HEK293 (cell line): ENCODE data around the gene CHCHD6.

Experiments used
- CTCF ChIA-PET: fragments of 350-600 bp; formaldehyde crosslinking; extraction: SDS; loops from one replicate; lab custom pipeline; 2021; ENCODE audit warnings: antibody characterized with exemption; lab: Yijun Ruan, JAX
- POLR2A ChIA-PET: fragments of 300-600 bp; formaldehyde crosslinking; extraction: SDS; loops from one replicate; lab custom pipeline; 2020; ENCODE audit warnings: antibody characterized with exemption, inconsistent platforms; lab: Yijun Ruan, JAX
- H3K27ac ChIP-seq: fragments of 200-500 bp; sonication (Bioruptor generic); 2 replicates; pipeline ENCODE4 v1.5.1; 2014; ENCODE audit warnings: low read depth, low read length, control low read depth, inconsistent platforms; ENCODE audit errors: extremely low read depth
- H3K36me3 ChIP-seq, 2 experiments: fragments of 200-500 bp in 1 of 2; sonication (Bioruptor generic) in 1 of 2; 1 replicate in 1 of 2; 2 replicates in 1 of 2; pipeline ENCODE4 v1.5.1; 2014 to 2017; ENCODE audit warnings: inconsistent platforms in 2 of 2, low read length in 2 of 2; ENCODE audit not compliant: control insufficient read depth in 2 of 2, insufficient read depth in 1 of 2
- H3K4me1 ChIP-seq: fragments of 200-500 bp; sonication (Bioruptor generic); 2 replicates; pipeline ENCODE4 v1.5.1; 2014; ENCODE audit warnings: mild to moderate bottlenecking, low read length, inconsistent platforms; ENCODE audit not compliant: control insufficient read depth, insufficient read depth
- H3K4me3 ChIP-seq: 2 replicates; pipeline ENCODE4 v1.5.1; 2011; ENCODE audit warnings: low read depth, mild to moderate bottlenecking, control low read depth, low read length, moderate library complexity
- H3K9me3 ChIP-seq: fragments of 200-500 bp; sonication (Bioruptor generic); 2 replicates; pipeline ENCODE4 v1.5.1; 2014; ENCODE audit warnings: low read depth, low read length, inconsistent platforms; ENCODE audit not compliant: control insufficient read depth, insufficient read depth
- IKZF3 ChIP-seq: fragments of 450-650 bp; IDR thresholded peaks from 2 replicates; pipeline ENCODE4 v1.5.0; 2018; ENCODE audit warnings: missing biosample characterization, mild to moderate bottlenecking, missing genetic modification characterization, moderate library complexity
- SETDB1 ChIP-seq: IDR thresholded peaks from one replicate; pipeline ENCODE4 v1.6.1; 2017; ENCODE audit warnings: mild to moderate bottlenecking, low read length, moderate library complexity, mixed read lengths; ENCODE audit not compliant: insufficient read length
- YY2 ChIP-seq: fragments of 450-650 bp; formaldehyde crosslinking; IDR thresholded peaks from 2 replicates; pipeline ENCODE4 v1.5.1; 2016; ENCODE audit warnings: missing biosample characterization, missing genetic modification characterization
- ZBTB20 ChIP-seq: fragments of 450-650 bp; formaldehyde crosslinking; IDR thresholded peaks from 2 replicates; pipeline ENCODE4 v1.5.1; 2016; ENCODE audit warnings: missing biosample characterization, missing genetic modification characterization
- ZIC2 ChIP-seq: fragments of 450-650 bp; formaldehyde crosslinking; IDR thresholded peaks from 2 replicates; pipeline ENCODE4 v1.5.1; 2016; ENCODE audit warnings: missing biosample characterization, missing genetic modification characterization
- ZNF10 ChIP-seq: fragments of 450-650 bp; formaldehyde crosslinking; IDR thresholded peaks from 2 replicates; pipeline ENCODE4 v1.5.1; 2017; ENCODE audit warnings: missing biosample characterization, missing genetic modification characterization
- ZNF112 ChIP-seq: fragments of 450-650 bp; formaldehyde crosslinking; IDR thresholded peaks from 2 replicates; pipeline ENCODE4 v1.5.0; 2017; ENCODE audit warnings: missing biosample characterization, missing genetic modification characterization
- ZNF133 ChIP-seq: fragments of 450-650 bp; formaldehyde crosslinking; IDR thresholded peaks from 2 replicates; pipeline ENCODE4 v1.5.1; 2016; ENCODE audit warnings: missing biosample characterization, missing genetic modification characterization
- ZNF146 ChIP-seq: fragments of 450-650 bp; formaldehyde crosslinking; IDR thresholded peaks from 2 replicates; pipeline ENCODE4 v1.5.1; 2016; ENCODE audit warnings: missing biosample characterization, missing genetic modification characterization
- ZNF157 ChIP-seq: fragments of 450-650 bp; formaldehyde crosslinking; IDR thresholded peaks from 2 replicates; pipeline ENCODE4 v1.5.1; 2016; ENCODE audit warnings: missing biosample characterization, missing genetic modification characterization
- ZNF202 ChIP-seq: fragments of 450-650 bp; formaldehyde crosslinking; IDR thresholded peaks from 2 replicates; pipeline ENCODE4 v1.5.1; 2016; ENCODE audit warnings: missing biosample characterization, missing genetic modification characterization, borderline replicate concordance
- ZNF211 ChIP-seq: fragments of 450-650 bp; formaldehyde crosslinking; IDR thresholded peaks from 2 replicates; pipeline ENCODE4 v1.5.1; 2016; ENCODE audit warnings: low read depth, missing biosample characterization, missing genetic modification characterization
- ZNF248 ChIP-seq: fragments of 450-650 bp; formaldehyde crosslinking; IDR thresholded peaks from 2 replicates; pipeline ENCODE4 v1.5.1; 2017; ENCODE audit warnings: missing biosample characterization, missing genetic modification characterization
- ZNF350 ChIP-seq: fragments of 450-650 bp; formaldehyde crosslinking; IDR thresholded peaks from 2 replicates; pipeline ENCODE4 v1.5.0; 2017; ENCODE audit warnings: missing biosample characterization, mild to moderate bottlenecking, missing genetic modification characterization
- ZNF433 ChIP-seq: fragments of 450-650 bp; formaldehyde crosslinking; IDR thresholded peaks from 2 replicates; pipeline ENCODE4 v1.5.1; 2016; ENCODE audit warnings: missing biosample characterization, missing genetic modification characterization, low read depth
- ZNF501 ChIP-seq: fragments of 450-650 bp; formaldehyde crosslinking; IDR thresholded peaks from 2 replicates; pipeline ENCODE4 v1.5.1; 2016; ENCODE audit warnings: missing biosample characterization, missing genetic modification characterization
- ZNF529 ChIP-seq: fragments of 450-650 bp; formaldehyde crosslinking; IDR thresholded peaks from 2 replicates; pipeline ENCODE4 v1.5.1; 2017; ENCODE audit warnings: missing genetic modification characterization, missing biosample characterization; ENCODE audit not compliant: insufficient replicate concordance
- ZNF548 ChIP-seq: fragments of 450-650 bp; formaldehyde crosslinking; IDR thresholded peaks from 2 replicates; pipeline ENCODE4 v1.5.1; 2016; ENCODE audit warnings: missing biosample characterization, missing genetic modification characterization
- TF ChIP-seq, protein P1 (sequence below): fragments of 450-650 bp; formaldehyde crosslinking; IDR thresholded peaks from 2 replicates; pipeline ENCODE4 v1.5.1; 2017; ENCODE audit warnings: missing biosample characterization, missing genetic modification characterization
- TF ChIP-seq, protein P2 (sequence below): fragments of 450-650 bp; formaldehyde crosslinking; IDR thresholded peaks from 2 replicates; pipeline ENCODE4 v1.5.1; 2017; ENCODE audit warnings: missing biosample characterization, missing genetic modification characterization
- TF ChIP-seq, protein P3 (sequence below): fragments of 450-650 bp; formaldehyde crosslinking; IDR thresholded peaks from 2 replicates; pipeline ENCODE4 v1.5.1; 2016; ENCODE audit warnings: missing biosample characterization, missing genetic modification characterization, low read depth
- TF ChIP-seq, protein P4 (sequence below): fragments of 450-650 bp; formaldehyde crosslinking; IDR thresholded peaks from 2 replicates; pipeline ENCODE4 v1.5.1; 2016; ENCODE audit warnings: missing biosample characterization, missing genetic modification characterization
- TF ChIP-seq, protein P5 (sequence below): sonication (generic); formaldehyde crosslinking; IDR thresholded peaks from 2 replicates; pipeline ENCODE4 v1.8.1; 2022; ENCODE audit warnings: mild to moderate bottlenecking, moderate library complexity, missing genetic modification reagents
- TF ChIP-seq, protein P6 (sequence below): fragments of 450-650 bp; formaldehyde crosslinking; IDR thresholded peaks from 2 replicates; pipeline ENCODE4 v1.5.1; 2016; ENCODE audit warnings: missing biosample characterization, missing genetic modification characterization
- TF ChIP-seq, protein P7 (sequence below): fragments of 450-650 bp; IDR thresholded peaks from 2 replicates; pipeline ENCODE4 v1.5.1; 2018; ENCODE audit warnings: missing biosample characterization, missing genetic modification characterization
- TF ChIP-seq, protein P8 (sequence below): fragments of 450-650 bp; formaldehyde crosslinking; IDR thresholded peaks from 2 replicates; pipeline ENCODE4 v1.5.1; 2016; ENCODE audit warnings: missing biosample characterization, missing genetic modification characterization

CHCHD6 gene, protein sequence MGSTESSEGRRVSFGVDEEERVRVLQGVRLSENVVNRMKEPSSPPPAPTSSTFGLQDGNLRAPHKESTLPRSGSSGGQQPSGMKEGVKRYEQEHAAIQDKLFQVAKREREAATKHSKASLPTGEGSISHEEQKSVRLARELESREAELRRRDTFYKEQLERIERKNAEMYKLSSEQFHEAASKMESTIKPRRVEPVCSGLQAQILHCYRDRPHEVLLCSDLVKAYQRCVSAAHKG

DNA sequence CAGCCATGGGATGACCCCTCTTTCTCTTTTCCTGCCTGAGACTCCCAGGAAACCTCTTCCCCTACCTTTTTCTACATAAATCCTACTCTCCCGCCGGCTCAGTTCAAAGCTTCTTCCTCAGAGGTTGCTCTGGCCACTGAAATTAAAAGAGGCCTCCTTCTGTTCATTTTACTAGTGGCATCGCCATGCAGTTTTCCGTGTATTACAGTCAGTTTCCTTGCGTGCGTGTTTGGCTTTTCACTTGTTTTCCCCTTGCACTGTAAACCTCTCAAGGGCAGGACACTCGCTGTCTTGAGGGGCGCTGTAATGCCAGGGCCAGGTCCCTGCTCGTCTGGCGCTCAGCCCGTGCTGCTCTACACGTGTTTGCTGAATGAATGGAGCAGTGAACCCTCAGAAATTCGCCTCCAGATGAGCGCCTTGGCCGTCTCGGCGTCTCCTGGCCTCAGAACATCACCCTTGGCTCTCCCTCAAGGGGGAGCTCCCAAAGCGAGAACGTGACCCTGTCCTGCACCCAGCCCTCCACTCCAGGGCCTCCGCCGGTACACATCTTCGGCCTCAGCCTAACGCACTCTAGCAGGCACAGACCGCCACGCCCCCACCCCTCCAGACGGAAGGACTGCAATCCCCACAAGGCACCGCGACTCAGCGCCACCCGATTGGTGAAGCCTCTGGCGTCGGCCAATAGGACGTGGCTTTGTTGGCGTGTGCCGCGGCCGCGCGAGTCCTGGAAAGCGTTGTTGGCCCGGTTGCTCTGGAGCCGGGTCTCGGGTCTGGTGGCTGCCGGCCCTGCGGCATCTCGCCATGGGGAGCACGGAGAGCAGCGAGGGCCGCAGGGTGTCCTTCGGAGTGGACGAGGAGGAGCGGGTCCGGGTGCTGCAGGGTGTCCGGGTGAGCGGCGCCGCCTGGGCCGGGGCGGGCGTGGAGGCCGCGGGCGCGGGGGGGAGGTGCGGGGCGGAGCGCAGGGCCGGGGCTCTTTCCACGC is at the start of gene CHCHD6:
TSS of gene CHCHD6 (plus strand) at position 729 of the 982 bp plus-strand sequence. CDS start at position 802, 73 bp downstream.
- Histone ChIP-seq H3K27ac (no peak within 1 kb of the TSS; the same call in 1 of the 2 replicates), H3K36me3 (peaks cover 0 to 11% of the 10 kb centered on the region in 2 experiments; a peak in 1 of 3 replicates), H3K9me3 (no peaks in the 10 kb centered on the region), H3K4me1 (no peaks in the 10 kb centered on the region; the same call in 1 of the 2 replicates), H3K4me3 (peak within 1 kb of the TSS; percentile 92)
- CTCF ChIA-PET, result interaction anchor here (0.7 to 1.2 kb wide), 3 partner anchors 10 to 559 kb away, joined by 3 to 4 read pairs (median 3); no protein-coding TSS in a partner anchor
- POLR2A ChIA-PET, result no interaction called here
- TF ChIP-seq SETDB1 (no peak), ZNF211 (tag by site-specific recombination) (no peak), ZBTB20 (peak; percentile 90), YY2 (tag by site-specific recombination) (no peak), ZNF202 (tag by site-specific recombination) (no peak), ZNF157 (tag by site-specific recombination) (no peak), ZNF133 (no peak), ZNF433 (no peak), ZNF548 (tag by site-specific recombination) (no peak), ZNF501 (tag by site-specific recombination) (no peak; the same call in 1 of the 2 replicates), ZNF146 (tag by site-specific recombination) (no peak), ZNF350 (tag by site-specific recombination) (no peak), ZNF529 (tag by site-specific recombination) (no peak), ZNF10 (tag by site-specific recombination) (no peak), ZNF248 (tag by site-specific recombination) (no peak), ZIC2 (0 out of 2 replicates have a peak, but pooled peaks have one; percentile 15), ZNF112 (tag by site-specific recombination) (no peak), IKZF3 (tag by site-specific recombination) (no peak)
- TF ChIP-seq, protein P1, sequence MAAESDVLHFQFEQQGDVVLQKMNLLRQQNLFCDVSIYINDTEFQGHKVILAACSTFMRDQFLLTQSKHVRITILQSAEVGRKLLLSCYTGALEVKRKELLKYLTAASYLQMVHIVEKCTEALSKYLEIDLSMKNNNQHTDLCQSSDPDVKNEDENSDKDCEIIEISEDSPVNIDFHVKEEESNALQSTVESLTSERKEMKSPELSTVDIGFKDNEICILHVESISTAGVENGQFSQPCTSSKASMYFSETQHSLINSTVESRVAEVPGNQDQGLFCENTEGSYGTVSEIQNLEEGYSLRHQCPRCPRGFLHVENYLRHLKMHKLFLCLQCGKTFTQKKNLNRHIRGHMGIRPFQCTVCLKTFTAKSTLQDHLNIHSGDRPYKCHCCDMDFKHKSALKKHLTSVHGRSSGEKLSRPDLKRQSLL (tag by site-specific recombination), result no peak; the same call in 1 of the 2 replicates
- TF ChIP-seq, protein P2, sequence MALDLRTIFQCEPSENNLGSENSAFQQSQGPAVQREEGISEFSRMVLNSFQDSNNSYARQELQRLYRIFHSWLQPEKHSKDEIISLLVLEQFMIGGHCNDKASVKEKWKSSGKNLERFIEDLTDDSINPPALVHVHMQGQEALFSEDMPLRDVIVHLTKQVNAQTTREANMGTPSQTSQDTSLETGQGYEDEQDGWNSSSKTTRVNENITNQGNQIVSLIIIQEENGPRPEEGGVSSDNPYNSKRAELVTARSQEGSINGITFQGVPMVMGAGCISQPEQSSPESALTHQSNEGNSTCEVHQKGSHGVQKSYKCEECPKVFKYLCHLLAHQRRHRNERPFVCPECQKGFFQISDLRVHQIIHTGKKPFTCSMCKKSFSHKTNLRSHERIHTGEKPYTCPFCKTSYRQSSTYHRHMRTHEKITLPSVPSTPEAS (tag by site-specific recombination), result no peak
- TF ChIP-seq, protein P3, sequence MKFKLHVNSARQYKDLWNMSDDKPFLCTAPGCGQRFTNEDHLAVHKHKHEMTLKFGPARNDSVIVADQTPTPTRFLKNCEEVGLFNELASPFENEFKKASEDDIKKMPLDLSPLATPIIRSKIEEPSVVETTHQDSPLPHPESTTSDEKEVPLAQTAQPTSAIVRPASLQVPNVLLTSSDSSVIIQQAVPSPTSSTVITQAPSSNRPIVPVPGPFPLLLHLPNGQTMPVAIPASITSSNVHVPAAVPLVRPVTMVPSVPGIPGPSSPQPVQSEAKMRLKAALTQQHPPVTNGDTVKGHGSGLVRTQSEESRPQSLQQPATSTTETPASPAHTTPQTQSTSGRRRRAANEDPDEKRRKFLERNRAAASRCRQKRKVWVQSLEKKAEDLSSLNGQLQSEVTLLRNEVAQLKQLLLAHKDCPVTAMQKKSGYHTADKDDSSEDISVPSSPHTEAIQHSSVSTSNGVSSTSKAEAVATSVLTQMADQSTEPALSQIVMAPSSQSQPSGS (tag by site-specific recombination), result no peak
- TF ChIP-seq, protein P4, sequence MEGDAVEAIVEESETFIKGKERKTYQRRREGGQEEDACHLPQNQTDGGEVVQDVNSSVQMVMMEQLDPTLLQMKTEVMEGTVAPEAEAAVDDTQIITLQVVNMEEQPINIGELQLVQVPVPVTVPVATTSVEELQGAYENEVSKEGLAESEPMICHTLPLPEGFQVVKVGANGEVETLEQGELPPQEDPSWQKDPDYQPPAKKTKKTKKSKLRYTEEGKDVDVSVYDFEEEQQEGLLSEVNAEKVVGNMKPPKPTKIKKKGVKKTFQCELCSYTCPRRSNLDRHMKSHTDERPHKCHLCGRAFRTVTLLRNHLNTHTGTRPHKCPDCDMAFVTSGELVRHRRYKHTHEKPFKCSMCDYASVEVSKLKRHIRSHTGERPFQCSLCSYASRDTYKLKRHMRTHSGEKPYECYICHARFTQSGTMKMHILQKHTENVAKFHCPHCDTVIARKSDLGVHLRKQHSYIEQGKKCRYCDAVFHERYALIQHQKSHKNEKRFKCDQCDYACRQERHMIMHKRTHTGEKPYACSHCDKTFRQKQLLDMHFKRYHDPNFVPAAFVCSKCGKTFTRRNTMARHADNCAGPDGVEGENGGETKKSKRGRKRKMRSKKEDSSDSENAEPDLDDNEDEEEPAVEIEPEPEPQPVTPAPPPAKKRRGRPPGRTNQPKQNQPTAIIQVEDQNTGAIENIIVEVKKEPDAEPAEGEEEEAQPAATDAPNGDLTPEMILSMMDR (tag by site-specific recombination), result peak; percentile 79
- TF ChIP-seq, protein P5, sequence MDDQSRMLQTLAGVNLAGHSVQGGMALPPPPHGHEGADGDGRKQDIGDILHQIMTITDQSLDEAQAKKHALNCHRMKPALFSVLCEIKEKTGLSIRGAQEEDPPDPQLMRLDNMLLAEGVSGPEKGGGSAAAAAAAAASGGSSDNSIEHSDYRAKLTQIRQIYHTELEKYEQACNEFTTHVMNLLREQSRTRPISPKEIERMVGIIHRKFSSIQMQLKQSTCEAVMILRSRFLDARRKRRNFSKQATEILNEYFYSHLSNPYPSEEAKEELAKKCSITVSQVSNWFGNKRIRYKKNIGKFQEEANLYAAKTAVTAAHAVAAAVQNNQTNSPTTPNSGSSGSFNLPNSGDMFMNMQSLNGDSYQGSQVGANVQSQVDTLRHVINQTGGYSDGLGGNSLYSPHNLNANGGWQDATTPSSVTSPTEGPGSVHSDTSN, result no peak
- TF ChIP-seq, protein P6, sequence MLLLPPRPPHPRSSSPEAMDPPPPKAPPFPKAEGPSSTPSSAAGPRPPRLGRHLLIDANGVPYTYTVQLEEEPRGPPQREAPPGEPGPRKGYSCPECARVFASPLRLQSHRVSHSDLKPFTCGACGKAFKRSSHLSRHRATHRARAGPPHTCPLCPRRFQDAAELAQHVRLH, result no peak
- TF ChIP-seq, protein P7, sequence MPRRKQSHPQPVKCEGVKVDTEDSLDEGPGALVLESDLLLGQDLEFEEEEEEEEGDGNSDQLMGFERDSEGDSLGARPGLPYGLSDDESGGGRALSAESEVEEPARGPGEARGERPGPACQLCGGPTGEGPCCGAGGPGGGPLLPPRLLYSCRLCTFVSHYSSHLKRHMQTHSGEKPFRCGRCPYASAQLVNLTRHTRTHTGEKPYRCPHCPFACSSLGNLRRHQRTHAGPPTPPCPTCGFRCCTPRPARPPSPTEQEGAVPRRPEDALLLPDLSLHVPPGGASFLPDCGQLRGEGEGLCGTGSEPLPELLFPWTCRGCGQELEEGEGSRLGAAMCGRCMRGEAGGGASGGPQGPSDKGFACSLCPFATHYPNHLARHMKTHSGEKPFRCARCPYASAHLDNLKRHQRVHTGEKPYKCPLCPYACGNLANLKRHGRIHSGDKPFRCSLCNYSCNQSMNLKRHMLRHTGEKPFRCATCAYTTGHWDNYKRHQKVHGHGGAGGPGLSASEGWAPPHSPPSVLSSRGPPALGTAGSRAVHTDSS, result no peak
- TF ChIP-seq, protein P8, sequence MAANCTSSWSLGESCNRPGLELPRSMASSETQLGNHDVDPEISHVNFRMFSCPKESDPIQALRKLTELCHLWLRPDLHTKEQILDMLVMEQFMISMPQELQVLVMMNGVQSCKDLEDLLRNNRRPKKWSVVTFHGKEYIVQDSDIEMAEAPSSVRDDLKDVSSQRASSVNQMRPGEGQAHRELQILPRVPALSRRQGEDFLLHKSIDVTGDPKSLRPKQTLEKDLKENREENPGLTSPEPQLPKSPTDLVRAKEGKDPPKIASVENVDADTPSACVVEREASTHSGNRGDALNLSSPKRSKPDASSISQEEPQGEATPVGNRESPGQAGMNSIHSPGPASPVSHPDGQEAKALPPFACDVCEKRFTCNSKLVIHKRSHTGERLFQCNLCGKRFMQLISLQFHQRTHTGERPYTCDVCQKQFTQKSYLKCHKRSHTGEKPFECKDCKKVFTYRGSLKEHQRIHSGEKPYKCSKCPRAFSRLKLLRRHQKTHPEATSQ (tag by site-specific recombination), result no peak
